HG03108 (cell line): Measurements from ENCODE around the gene IFRD2.

Source experiments
- ATAC-seq: cut with Tn5 transposase; IDR thresholded peaks from one replicate; pipeline ENCODE4 v1.9.1; 2021; ENCODE audit warnings: moderate library complexity; ENCODE audit not compliant: unreplicated experiment

The IFRD2 gene

GRCh38 chr3:50302095-50303012 is 10.1 kb upstream of the IFRD2 start:
- ATAC-seq = no peak

- no peak for ATAC-seq
These were observed 8.5 kb upstream of the IFRD2 start for GRCh38 chr3:50300681-50301254.

GRCh38 chr3:50299929-50300680 is 7.9 kb upstream of the IFRD2 start:
- no peak for ATAC-seq

GRCh38 chr3:50299638-50299928 is 7.4 kb upstream of the IFRD2 start:
- ATAC-seq = no peak

GRCh38 chr3:50298836-50299637 is 6.8 kb upstream of the IFRD2 start, which contains the start of the genes HYAL3 and NAA80:
Gene HYAL3 (minus strand): TSS chr3:50299405. CDS start chr3:50295602, 3,803 bp downstream.
Gene NAA80 (minus strand): TSS chr3:50299405. CDS start chr3:50297463, 1,942 bp downstream.
- ATAC-seq = peak; percentile 77

- ATAC-seq = no peak
These were observed 5.9 kb upstream of the IFRD2 start for GRCh38 chr3:50297896-50298725.

- no peak for ATAC-seq
These were observed 5.2 kb upstream of the IFRD2 start for GRCh38 chr3:50297384-50297775.

- ATAC-seq = no peak
These were observed 4.6 kb upstream of the IFRD2 start for GRCh38 chr3:50296721-50297383.

GRCh38 chr3:50295553-50296431 is 3.6 kb upstream of the IFRD2 start:
- ATAC-seq = no peak

- ATAC-seq = no peak
These were observed 2.5 kb upstream of the IFRD2 start for GRCh38 chr3:50294492-50295403.

GRCh38 chr3:50294089-50294488 is 1.9 kb upstream of the IFRD2 start:
- no peak for ATAC-seq

- no peak for ATAC-seq
These were observed 1.0 kb upstream of the IFRD2 start for GRCh38 chr3:50293079-50293801.

- ATAC-seq = no peak
These were observed 2.0 kb downstream of the IFRD2 start for GRCh38 chr3:50290161-50290641.

- no peak for ATAC-seq
These were observed 3.1 kb downstream of the IFRD2 start for GRCh38 chr3:50289130-50289529.

GRCh38 chr3:50288387-50289007 is 3.7 kb downstream of the IFRD2 start:
- ATAC-seq = no peak

- no peak for ATAC-seq
These were observed 5.0 kb downstream of the IFRD2 start for GRCh38 chr3:50287262-50287661.
